Lower leg skin (tissue), 3 donors: Measurements from ENCODE around the gene UBASH3A.

Source experiments
- POLR2A ChIP-seq, 2 donors: fragments of 450-650 bp; IDR thresholded peaks; one replicate each; pipeline ENCODE4 v1.6.1; 2016 to 2017; ENCODE audit warnings: antibody characterized with exemption in 2 of 2, mild to moderate bottlenecking in 1 of 2, moderate library complexity in 1 of 2
- TF ChIP-seq, protein P1 (sequence below), 3 donors: fragments of 450-650 bp; IDR thresholded peaks; one replicate each; pipeline ENCODE4 v1.5.1; 2016; ENCODE audit warnings: antibody characterized with exemption in 3 of 3, mild to moderate bottlenecking in 3 of 3, moderate library complexity in 2 of 3

GRCh38 chr21:42467140-42467983 is 63.7 kb downstream of the UBASH3A start:
- TF ChIP-seq POLR2A (IDR thresholded peaks at IDR 0.05), result no peak
- TF ChIP-seq, protein P1, sequence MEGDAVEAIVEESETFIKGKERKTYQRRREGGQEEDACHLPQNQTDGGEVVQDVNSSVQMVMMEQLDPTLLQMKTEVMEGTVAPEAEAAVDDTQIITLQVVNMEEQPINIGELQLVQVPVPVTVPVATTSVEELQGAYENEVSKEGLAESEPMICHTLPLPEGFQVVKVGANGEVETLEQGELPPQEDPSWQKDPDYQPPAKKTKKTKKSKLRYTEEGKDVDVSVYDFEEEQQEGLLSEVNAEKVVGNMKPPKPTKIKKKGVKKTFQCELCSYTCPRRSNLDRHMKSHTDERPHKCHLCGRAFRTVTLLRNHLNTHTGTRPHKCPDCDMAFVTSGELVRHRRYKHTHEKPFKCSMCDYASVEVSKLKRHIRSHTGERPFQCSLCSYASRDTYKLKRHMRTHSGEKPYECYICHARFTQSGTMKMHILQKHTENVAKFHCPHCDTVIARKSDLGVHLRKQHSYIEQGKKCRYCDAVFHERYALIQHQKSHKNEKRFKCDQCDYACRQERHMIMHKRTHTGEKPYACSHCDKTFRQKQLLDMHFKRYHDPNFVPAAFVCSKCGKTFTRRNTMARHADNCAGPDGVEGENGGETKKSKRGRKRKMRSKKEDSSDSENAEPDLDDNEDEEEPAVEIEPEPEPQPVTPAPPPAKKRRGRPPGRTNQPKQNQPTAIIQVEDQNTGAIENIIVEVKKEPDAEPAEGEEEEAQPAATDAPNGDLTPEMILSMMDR (IDR thresholded peaks at IDR 0.05), result no peak
